HG03460 (cell line): ENCODE measurements around the gene PRDX5.
"Not testable (repeated sequence)": the region's sequence is repeated elsewhere in the genome, so short reads cannot be mapped to it uniquely, and the experiment has no call there.

ENCODE experiments used
- ATAC-seq: cut with Tn5 transposase; IDR thresholded peaks from one replicate; pipeline ENCODE4 v1.9.1; 2021; ENCODE audit not compliant: unreplicated experiment

PRDX5 gene

DNA sequence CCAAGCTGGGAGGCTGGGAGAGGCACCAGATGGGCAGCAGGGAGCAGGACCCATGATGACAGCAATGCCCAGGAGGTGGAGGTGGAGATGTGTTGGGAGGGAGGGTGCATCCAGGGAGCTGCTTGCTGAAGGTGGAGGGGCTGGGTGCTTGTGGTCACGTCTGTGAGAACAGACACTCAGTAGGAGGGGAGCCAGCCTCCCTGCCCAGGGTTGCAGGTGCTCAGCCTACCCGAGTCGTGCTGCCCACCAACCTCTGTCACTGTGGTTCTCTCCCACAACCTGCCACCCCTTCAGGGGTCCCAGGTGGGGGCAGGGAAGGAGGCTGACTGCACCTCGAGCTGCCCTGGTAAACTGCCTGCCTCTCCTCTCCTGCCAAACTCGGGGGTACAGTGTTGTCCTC is 5.5 kb downstream of the PRDX5 start:
- ATAC-seq = no peak

DNA sequence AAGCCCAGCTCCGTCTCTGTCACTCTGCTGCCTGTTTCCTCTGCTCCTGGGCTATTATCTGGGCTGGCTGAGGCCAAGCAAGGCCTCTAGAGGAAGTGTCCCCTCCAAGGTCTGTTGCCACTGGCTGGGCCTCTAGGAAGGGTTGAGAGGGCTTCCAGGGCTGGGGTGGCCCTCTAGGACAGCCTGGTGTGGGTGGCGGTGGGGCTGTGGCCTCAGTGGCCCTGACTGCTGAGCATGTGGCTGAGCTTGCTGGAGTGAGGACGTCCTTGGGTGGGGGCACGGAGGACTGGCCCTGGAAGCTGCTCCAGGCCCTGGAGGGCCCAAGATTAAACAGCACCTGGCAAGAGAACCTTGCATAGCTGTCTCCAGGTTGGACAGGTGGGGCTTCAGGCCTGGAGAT is 6.1 kb downstream of the PRDX5 start:
- ATAC-seq = not testable (repeated sequence)

DNA sequence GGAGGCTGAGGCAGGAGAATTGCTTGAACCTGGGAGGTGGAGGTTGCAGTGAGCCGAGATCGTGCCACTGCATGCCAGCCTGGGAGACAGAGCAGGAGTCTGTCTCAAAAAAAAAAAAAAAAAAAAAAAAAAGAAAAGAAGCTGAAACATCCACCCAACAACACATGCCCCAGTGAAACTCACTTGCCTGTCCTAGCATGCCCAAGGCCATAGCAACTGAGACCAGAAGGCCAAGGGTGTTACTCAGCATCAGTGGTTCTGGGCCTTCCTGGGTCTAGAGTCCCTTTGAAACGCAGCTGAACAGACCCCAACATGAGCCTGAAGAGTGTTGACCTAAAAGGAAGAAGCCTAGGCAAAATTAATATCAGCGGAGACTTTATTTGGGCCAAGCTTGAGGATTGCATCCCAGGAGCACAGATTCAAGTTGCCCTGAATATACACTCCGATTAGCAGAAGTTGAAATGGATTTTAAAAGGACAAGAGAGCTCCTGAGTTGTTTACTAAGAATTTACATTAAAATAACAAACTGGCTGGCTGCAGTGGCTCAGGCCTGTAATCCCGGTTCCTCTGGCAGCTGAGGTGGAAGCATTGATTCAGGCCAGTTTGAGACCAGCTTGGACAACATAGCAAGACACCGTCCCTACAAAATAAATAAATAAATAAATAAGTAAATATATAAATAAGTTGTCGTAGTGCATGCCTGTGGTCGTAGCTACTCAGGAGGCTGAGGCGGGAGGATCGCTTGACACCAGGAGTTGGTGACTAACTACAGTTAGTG is 7.0 kb downstream of the PRDX5 start:
- no peak for ATAC-seq

DNA sequence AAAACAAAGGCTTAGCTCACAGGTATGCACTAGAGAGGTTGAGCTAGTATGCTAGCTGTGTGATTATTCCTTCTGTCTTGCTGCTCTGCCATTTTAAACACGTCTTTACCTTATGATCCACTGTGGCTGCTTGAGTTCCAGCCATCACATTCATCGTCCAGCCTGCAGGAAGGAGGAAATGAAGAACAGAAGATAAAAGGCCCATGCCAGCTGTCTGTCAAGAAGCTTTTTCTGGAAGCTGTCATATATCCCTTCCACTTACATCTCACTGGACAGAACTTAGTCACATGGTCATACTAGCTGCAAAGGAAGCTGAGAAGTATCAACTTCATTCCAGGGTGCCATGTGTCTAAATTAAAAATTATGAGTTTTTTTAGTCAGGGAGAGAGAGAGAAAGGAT is 9.5 kb downstream of the PRDX5 start:
- ATAC-seq = no peak

DNA sequence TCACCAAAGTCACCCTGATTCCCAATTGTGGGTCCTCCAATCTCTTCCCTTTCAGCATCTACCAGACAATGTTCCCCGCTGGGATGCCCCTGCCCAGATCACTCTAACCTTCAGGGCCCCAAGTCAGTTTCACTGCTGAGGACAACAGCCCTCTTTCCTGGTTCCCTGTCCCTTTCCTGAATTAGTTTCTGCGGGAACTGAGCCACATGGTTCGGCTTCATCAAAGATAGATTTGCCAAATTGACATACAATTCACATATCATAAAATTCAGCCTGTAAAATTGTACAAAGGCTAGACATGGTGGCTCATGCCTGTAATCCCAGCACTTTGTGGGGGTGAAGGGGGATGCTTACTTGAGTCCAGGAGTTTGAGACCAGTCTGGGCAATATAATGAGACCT is 10.1 kb downstream of the PRDX5 start:
- no peak for ATAC-seq

DNA sequence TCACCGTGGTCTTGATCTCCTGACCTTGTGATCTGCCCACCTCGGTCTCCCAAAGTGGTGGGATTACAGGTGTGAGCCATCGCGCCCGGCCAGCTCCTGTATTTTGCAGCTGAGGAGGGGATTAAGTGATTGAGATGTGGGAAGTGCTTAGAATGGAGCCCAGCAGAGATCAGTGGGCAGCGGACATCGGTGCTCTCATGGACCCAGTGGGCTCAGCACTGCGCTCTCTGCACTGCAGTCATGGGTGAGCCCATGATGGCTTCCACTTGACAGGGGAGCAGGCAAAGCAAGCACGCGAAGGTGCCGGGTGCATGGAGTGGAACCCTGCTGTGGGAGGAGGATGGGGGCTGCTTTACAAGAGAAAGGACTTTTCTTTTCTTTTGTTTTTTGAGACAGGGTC is 13.0 kb downstream of the PRDX5 start:
- no peak for ATAC-seq

DNA sequence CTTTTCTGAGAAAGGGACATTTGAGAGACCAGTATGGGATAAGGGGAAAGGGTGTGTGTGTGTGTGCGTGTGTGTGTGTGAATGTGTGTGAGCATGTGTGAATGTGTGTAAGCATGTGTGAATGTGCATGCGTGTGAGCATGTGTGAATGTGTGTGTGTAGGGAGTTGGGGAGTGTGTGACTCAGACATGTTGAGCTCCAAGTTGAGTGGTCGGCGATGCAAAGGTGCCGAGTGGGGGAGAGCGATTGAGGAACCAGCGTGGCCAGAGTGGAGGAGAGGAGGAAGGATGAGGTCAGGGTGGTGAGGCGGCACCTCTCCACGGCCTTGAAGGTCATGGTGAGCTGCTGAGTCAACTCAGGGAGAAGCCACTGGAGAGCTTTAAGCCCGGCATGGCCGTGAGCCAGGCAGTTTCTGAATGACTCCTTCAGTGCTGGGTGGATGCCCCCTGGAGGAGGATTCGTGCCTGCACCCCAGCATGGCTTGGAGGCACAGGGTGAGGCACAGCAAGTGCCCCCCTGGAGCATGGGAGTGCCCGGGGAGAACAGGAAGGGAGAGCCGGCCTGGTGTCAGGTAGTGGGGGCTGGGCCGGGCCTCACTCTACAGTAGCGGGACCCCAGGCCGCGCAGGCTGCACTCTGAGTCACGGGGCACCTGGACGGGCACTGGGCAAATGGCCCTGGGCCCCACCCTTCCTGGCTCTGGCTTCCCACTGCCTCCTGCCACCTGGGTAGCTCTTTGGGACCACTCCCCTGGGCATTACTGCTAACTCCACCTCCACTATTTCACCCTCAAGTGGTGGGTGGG is 13.8 kb downstream of the PRDX5 start:
- ATAC-seq = no peak

DNA sequence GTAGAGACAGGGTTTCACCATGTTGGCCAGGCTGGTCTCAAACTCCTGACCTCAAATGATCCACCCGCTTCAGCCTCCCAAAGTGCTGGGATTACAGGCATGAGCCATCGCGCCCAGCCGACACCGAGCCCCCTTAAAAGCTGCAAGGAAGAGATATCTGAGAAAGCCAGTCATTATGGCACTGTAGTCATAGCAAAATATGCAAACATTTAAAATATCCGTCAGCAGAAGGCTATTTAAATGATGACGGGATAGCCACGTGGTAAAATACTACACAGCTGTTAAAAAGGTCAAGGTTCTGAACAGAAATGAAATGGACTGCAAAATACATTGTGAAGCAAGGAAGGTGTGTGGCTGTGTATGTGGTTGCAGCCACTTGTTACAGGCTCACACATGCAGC is 15.6 kb downstream of the PRDX5 start:
- ATAC-seq = no peak

DNA sequence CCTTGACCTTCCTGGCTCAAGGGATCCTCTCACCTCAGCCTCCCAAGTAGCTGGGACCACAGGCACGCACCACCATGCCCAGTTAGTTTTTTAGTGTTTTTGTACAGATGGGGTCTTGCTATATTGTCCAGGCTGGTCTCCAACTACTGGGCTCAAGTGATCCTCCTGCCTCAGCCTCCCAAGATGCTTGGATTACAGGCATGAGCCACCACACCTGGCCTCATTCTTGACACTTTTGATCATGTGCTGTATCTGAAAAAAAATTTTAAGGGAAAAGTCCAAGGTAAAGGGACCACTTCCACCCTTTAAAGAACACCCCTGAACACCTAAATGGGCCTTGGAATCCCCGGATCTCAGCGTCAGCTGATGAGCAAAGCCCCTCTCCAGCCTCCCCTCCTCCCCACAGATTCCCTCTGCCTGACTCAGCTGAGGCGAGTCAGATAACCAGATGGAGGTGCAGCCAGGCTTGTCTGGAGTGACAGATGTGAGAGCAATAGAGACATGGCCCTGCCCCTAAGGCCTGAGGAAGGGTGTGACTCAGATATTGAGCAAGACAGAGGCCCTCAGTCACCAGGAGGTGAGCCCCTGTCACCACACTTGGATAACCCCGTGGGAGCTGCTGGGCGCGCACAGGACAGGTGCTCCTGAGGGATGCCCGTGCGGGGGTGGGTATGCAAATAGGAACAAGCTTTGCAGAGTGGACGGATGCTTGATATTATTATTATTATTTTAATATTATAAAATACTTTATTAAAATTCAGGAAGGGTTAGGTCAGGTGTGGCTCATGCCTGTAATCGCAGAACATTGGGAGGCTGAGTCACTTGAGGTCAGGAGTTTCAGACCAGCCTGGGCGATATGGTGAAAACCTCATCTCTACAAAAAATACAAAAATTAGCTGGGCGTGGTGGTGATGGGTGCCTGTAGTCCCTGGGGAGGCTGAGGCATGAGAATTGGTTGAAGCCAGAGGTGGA is 17.1 kb downstream of the PRDX5 start:
- ATAC-seq = peak; percentile 76

DNA sequence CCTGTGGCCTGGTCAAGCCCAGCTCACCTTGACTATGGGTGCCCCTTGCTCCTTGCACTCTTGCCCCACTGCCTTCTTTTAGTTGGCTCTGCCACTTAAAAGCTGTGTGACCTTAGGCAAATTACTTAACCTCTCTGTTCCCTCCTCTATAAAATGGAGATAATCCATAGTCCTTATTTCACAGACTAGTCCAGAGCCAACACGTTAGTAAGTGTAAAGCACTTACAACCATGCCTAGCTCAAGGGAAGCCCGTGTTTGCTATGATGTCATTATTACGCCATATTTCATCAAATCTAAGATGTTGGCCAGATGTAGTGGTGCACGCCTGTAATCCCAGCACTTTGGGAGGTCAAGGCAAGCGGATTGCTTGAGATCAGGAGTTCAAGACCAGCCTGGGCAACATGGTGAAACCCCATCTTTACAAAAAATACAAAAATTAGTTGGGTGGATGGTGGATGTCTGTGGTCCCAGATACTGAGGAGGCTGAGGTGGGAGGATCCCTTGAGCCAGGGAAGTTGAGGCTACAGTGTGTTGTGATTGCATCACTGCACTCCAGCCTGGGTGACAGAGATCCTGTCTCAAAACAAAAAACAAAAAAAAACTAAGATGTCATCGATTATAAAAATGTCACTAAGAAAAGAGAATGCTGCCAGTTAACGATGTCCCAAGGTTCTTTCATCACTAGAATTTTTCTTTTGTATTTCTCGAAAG is 19.8 kb downstream of the PRDX5 start:
- ATAC-seq = no peak

DNA sequence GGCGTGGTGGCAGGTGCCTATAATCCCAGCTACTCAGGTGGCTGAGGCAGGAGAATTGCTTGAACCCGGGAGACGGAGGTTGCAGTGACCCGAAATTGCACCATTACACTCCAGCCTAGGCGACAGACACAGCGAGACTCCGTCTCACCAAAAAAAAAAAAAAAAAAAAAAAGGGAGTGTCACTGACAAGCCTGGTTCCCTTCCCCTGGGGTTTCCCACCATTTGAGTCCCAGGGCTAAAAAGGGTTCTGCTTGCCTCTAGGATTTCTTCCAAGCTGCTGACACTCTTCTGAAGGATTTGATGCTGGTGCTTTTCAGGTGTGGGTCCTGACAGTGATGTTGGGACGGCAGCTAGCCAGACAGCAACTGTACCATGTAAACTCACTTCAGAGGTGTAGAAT is 20.8 kb downstream of the PRDX5 start:
- ATAC-seq = no peak

DNA sequence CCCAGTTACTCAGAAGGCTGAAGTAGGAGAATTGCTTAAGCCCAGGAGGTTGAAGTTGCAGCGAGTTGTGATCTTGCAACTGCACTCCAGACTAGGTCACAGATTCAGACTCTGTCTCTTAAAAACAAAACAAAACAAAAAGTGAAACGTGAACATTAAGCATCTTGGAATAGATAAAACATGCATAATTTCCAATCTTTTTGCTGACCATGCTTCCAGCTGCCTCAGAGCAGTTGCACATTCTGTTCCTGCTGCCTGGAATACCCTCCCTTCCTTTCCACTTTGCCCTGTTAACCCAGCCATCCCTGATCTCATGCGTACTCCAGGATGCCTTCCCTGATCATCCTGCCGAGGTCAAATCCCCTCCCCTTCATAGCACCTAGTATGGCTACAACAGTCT is 21.4 kb downstream of the PRDX5 start:
- no peak for ATAC-seq

DNA sequence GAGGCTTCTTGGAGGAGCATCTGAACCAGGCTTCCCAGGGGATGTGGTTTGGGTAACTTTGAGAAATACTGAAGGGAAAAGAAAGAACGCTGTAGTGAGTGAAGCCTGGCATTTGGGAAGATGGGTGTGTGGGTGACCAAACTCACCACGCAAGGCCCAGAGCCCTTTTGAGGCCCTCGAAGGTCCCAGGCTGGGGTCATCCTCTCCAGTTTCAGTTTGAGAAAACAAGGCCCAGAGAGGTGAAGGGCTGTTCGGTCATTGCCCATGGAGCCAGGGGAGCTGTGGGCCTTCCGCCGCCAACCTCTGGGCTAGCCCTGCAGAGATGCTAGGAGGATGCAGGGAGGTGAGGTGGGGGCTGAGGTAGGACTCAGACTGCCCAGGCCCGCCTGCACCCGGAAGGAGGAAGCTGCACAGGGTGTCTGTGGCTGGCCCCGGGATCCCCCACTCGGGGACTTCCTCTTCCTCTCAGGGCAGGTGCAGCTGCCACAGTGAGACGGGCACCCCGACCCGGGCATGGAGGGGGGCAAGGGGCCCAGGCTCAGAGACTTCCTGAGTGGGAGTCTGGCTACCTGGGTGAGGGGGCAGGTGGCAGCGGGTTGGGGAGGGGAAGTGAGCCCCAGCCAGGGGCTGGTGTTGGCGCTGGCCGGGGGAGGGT is 22.0 kb downstream of the PRDX5 start, which contains the start of gene CCDC88B:
Gene CCDC88B, plus strand, starts transcription at position 451 of the 655 bp plus-strand sequence. Its CDS starts 63 bp downstream, at position 514.
- ATAC-seq = peak; percentile 49

DNA sequence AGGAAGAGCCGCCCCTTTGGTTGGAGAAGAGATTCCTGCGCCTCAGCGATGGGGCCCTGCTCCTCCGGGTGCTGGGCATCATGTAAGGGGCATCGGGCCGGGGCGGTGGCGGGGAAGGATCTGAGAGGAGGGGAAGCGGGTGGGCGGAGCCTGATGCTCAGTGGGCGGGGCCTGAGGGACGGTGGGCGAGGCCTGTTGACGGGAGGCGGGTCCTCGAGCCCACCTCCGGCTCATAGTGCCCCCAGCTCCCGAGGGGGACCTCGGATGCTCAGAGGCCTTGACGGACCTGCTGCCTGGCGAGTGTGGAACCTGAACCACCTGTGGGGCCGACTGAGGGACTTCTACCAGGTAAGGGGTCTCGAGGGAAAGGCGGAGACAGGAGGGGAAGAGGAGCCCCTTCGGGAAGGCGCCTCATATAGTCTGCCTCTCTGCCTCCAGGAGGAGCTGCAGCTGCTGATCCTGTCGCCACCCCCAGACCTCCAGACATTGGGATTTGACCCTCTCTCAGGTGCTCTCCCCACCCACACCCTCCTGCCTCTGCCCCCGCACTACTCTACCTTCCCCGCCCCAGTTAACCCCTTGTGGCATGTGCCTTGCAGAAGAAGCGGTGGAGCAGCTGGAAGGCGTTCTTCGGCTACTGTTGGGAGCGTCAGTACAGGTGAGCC is 22.9 kb downstream of the PRDX5 start:
- peak; percentile 37 for ATAC-seq

DNA sequence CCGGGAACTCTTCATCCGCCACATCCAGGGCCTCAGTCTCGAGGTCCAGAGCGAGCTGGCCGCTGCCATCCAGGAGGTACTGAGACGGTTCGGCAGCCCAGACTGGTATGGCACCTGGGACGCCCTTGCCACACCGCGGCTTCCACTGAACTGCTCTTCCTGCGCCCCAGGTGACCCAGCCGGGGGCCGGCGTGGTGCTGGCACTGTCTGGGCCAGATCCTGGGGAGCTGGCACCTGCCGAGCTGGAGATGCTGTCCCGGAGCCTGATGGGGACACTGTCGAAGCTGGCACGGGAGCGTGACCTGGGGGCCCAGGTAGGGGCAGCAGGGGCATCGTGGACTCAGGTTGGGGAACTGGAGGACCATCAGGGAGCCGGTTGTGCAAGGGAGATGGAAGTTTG is 23.5 kb downstream of the PRDX5 start:
- no peak for ATAC-seq

DNA sequence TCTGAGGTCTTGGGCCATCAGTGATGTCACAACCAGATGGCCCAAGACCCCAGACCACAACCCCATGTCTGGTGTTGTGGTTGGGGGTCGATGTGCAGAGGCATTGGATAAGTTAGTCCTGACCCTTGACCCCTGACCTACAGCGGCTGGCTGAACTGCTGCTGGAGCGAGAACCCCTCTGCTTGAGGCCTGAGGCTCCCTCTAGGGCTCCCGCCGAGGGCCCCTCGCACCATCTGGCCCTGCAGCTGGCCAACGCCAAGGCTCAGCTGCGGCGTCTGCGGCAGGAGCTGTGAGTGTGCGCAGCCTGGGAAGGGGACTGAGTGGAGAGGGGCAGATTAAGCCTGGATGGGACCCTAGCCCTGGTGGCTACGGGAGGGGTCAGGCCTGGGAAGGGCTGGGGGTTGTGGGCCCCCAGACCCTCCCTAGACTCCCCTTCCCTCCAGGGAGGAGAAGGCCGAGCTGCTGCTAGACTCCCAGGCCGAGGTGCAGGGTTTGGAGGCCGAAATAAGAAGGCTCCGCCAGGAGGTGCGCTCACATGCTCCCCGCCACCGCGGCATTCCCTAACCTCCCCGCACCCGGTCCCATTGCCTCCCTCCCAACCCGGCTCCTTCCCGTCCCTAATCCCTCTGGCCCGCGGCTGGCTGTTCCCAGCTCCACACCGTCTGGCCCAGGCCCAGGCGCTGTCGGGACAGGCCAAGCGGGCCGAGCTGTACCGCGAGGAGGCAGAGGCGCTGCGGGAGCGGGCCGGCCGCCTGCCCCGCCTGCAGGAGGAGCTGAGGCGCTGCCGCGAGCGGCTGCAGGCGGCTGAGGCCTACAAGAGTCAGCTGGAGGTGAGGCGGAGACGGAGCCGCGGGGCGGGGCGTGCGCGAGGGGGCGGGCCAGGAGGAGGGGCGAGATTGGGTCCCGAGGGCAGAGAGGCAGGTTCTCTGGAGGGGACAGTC is 24.2 kb downstream of the PRDX5 start:
- ATAC-seq = no peak

DNA sequence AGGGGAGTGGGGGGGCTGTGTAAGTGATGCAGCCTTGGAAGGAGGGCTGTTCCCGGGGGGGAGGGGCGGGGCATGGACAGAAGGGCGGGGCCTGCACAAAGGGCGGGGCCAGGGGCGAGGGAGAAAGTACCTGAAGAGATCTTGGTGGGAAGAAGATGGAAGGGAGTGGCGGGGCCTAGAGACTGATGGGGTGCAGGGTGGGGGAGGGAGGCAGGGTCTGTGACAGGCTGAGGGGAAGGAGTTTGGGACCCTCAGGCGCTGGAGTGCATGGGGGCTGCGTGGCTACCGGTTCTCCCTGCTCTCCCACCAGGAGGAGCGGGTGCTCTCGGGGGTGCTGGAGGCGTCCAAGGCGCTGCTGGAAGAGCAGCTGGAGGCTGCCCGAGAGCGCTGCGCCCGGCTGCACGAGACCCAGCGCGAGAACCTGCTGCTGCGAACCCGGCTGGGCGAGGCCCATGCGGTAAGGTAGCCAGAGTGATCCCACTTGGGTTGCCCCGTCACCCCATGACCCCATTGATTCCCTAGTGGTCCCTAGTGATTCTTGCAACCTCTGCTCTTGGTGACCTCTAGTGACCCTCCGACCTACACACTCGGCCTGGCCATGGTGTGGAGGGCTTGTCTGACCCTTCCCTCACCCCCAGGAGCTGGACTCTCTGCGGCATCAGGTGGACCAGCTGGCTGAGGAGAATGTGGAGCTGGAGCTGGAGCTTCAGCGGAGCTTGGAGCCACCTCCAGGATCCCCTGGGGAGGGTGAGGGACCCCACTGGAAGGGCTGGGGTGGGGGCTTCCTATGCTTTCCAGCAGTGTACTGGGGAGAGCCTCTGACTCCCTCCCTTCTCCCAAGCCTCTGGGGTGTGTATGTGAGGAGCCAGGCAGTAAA is 25.2 kb downstream of the PRDX5 start:
- no peak for ATAC-seq
